ENCODE data around the gene WDR6.

Gene WDR6

GRCh38 chr3:48991851-48992545 is 15.2 kb upstream of the WDR6 start:
- peak overlapping the region; percentile 45 for H3K4me3 ChIP-seq (ENCODE audit: low read length)
- no peak for TF ChIP-seq CTCF (IDR thresholded peaks at IDR 0.05; ENCODE audit: insufficient read depth, low read depth, low read length, missing control alignments)
- peak; percentile 50 for DNase-seq (ENCODE audit: low read depth)

- H3K4me3 ChIP-seq (ENCODE audit: low read length): no peak overlapping the region
- TF ChIP-seq CTCF (IDR thresholded peaks at IDR 0.05; ENCODE audit: insufficient read depth, low read depth, low read length, missing control alignments): no peak
- no peak for DNase-seq (ENCODE audit: low read depth)
These were observed 13.4 kb upstream of the WDR6 start for GRCh38 chr3:48993834-48994233.

- DNase-seq (ENCODE audit: low read depth): no peak
- H3K4me3 ChIP-seq (ENCODE audit: low read length): no peak overlapping the region
- no peak for TF ChIP-seq CTCF (IDR thresholded peaks at IDR 0.05; ENCODE audit: insufficient read depth, low read depth, low read length, missing control alignments)
These were observed 10.6 kb upstream of the WDR6 start for GRCh38 chr3:48996640-48997039.

- TF ChIP-seq CTCF (IDR thresholded peaks at IDR 0.05; ENCODE audit: insufficient read depth, low read depth, low read length, missing control alignments): no peak
- H3K4me3 ChIP-seq (ENCODE audit: low read length): no peak overlapping the region
- DNase-seq (ENCODE audit: low read depth): no peak
These were observed 10.0 kb upstream of the WDR6 start for GRCh38 chr3:48997102-48997635.

GRCh38 chr3:48997714-48998637 is 9.2 kb upstream of the WDR6 start:
- no peak overlapping the region for H3K4me3 ChIP-seq (ENCODE audit: low read length)
- no peak for TF ChIP-seq CTCF (IDR thresholded peaks at IDR 0.05; ENCODE audit: insufficient read depth, low read depth, low read length, missing control alignments)
- DNase-seq (ENCODE audit: low read depth): no peak

- no peak for DNase-seq (ENCODE audit: low read depth)
- H3K4me3 ChIP-seq (ENCODE audit: low read length): no peak overlapping the region
- no peak for TF ChIP-seq CTCF (IDR thresholded peaks at IDR 0.05; ENCODE audit: insufficient read depth, low read depth, low read length, missing control alignments)
These were observed 7.9 kb upstream of the WDR6 start for GRCh38 chr3:48999085-48999858.

All from epithelial cell of esophagus (primary cell).